ENCODE measurements around the gene EXOC6B. TPM values are rescaled to one million over a fixed set of nuclear protein-coding genes. Genes with fewer than 3 reads are reported as not detected.

EXOC6B gene
- total RNA-seq, 2 donors from 2014 or later: 10.8 to 12.8 TPM

GRCh38 chr2:72144632-72145288, 681.1 kb downstream of the EXOC6B start:
- no peak for ATAC-seq
- DNase-seq (ENCODE audit: low spot score): peak; percentile 47
- H3K4me3 Mint-ChIP-seq: peak overlapping the region; percentile 73
- H3K27ac Mint-ChIP-seq: no peak overlapping the region
- H3K36me3 Mint-ChIP-seq: peaks cover 6% of the 10 kb centered on the region
- H3K27me3 Mint-ChIP-seq: peaks cover 35 to 49% of the 10 kb centered on the region in 2 donors
- no peaks in the 10 kb centered on the region for H3K9me3 Mint-ChIP-seq
- peaks cover 27% of the 10 kb centered on the region in 2 donors for H3K4me1 Mint-ChIP-seq (ENCODE audit: low read depth in 2 of 2)

DNA sequence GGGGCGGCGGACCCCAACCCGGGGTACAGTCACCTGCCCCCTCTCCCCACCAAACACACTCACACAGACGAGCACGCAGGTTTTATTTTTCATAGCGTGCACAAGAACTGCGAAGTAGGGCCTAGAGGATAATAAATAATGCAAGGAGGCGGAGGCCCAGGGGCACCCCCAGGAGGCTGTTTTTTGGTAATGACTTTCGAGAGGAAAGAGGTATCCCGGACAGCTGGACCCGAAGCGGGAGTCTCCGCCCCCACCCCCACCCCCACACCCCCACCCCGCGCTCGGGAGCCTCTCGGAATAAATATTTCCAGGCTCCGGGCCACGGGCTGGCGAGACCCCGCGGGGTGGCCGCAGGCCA, 681.6 kb downstream of the EXOC6B start:
- peaks cover 21 to 22% of the 10 kb centered on the region in 2 donors for H3K4me1 Mint-ChIP-seq (ENCODE audit: low read depth in 2 of 2)
- ATAC-seq: no peak
- peaks cover 30 to 44% of the 10 kb centered on the region in 2 donors for H3K27me3 Mint-ChIP-seq
- no peak overlapping the region for H3K4me3 Mint-ChIP-seq
- H3K9me3 Mint-ChIP-seq: no peaks in the 10 kb centered on the region
- no peak for DNase-seq (ENCODE audit: low spot score)
- peaks cover 6% of the 10 kb centered on the region for H3K36me3 Mint-ChIP-seq
- no peak overlapping the region for H3K27ac Mint-ChIP-seq

DNA sequence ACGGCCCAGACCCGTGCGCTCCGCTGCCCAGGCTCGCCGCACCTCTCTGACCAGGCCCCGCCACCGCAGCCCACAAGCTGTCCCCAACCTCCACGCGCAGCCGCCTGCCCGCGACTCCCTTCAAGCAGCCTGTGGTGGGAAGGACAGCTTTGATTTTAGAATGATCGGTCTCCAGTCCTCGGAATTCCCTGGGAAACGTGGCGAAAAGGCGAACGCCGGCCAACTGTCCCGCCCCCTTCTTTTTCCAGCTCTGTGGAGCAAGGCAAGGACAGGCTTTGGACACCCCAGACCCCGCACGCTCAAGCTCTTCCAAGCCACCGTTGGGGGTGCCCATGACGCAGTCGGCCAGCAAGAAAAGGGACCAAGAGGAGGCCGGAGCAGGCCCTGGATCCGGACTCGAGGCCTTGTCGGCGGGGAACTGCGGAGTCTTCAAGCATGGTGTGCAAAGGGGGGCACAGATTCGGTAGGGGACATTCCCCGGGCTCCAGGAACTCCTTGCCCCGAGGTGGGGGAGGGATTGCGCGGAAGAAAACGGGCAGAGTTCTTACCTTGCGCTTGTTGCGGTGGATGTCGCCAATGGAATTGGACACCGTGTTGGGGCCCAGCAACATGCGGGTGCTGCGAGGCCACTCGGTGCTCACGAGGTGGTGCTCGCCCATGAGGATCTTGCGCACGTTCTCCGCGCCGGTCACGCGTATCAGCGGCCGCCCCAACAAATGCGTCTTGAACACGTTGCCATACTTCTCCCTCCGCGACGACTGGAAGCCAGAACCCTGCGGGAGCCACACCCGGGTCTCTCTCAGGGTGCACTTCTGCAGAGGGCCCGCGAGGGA, 682.2 kb downstream of the EXOC6B start:
- ATAC-seq: no peak
- Mint-ChIP-seq H3K4me3 (no peak overlapping the region), H3K36me3 (peaks cover 6% of the 10 kb centered on the region), H3K27me3 (peaks cover 25 to 38% of the 10 kb centered on the region in 2 donors), H3K4me1 (ENCODE audit: low read depth in 2 of 2) (peaks cover 16 to 17% of the 10 kb centered on the region in 2 donors), H3K27ac (no peak overlapping the region), H3K9me3 (no peaks in the 10 kb centered on the region)
- DNase-seq (ENCODE audit: low spot score): peak; percentile 58

DNA sequence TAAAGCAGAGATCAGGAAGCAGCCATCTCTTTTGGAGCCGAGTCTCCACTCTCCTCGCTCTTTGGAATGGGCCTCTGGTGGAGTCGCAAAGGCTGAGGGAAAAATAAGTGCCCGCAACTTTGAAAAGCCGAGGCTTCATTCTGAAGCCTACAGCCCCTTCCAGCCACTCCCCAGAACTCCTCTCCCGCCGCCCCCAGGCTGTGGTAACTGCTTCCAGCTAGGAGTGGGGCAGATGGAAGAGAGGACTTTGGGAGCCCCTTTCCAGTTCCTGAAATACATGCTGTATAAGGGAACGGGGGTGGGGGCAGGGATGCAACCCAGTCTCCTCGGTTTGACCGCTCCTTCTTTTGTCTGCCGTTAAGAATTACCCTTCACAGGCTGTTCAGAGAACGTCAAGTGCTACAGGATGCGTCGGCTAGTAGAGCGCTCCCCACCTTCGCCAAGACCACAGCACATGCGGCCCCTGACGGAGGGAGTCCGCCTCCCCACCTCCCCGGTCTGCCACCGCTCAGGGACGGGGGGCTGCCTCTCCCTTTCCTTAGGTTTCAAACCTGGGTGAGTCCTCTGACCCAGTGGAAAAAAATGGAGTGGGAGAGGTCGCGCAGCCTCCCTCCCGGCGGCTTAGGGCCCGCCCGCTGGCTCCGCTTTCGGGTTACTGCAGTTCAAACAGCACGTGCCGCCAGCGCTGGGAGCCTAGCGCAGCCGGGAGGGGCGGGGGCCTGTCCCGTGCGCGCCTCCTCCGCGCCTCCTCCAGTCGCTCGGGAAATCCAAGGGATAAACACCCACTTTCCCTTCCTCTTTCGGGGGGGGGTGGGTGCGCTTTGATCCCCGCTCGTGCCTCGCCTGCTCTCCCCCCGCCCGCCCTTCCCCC, 683.0 kb downstream of the EXOC6B start:
- Mint-ChIP-seq H3K27me3 (peaks cover 20 to 29% of the 10 kb centered on the region in 2 donors), H3K36me3 (peaks cover 6% of the 10 kb centered on the region), H3K4me3 (no peak overlapping the region), H3K9me3 (no peaks in the 10 kb centered on the region), H3K27ac (no peak overlapping the region), H3K4me1 (ENCODE audit: low read depth in 2 of 2) (peaks cover 13% of the 10 kb centered on the region in 2 donors)
- no peak for ATAC-seq
- DNase-seq (ENCODE audit: low spot score): peak; percentile 51

DNA sequence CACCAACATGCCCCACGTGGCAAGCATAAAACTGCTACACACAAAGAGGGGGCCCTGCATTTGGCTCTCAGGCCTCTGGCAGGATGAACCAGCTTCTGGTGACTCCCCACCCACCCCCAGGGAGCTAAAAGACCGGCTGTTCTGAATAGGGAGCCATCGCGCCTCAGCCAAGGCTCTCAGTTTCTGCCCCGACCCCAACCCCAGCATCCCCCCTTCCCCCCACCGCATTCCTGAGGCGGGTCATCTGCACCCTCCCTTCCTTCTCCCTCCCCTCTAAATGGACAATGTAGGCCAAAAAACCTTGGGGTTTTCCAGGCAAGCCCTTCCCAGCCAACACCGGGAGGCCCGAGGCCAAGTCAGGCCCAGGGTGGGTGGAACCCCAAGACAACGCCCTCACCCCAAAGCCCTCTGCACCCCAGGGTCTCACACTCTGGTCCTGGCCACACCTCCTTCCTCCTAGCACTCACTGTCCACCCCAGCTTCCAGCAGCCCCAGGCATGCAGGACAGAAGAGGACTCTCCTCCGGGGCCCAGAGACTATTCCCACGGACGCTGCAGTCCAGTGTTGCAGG, 683.9 kb downstream of the EXOC6B start:
- peak; percentile 34 for DNase-seq (ENCODE audit: low spot score)
- peaks cover 11 to 15% of the 10 kb centered on the region in 2 donors for H3K4me1 Mint-ChIP-seq (ENCODE audit: low read depth in 2 of 2)
- H3K27me3 Mint-ChIP-seq: peaks cover 19 to 24% of the 10 kb centered on the region in 2 donors
- H3K36me3 Mint-ChIP-seq: peaks cover 5% of the 10 kb centered on the region
- no peak overlapping the region for H3K4me3 Mint-ChIP-seq
- H3K9me3 Mint-ChIP-seq: no peaks in the 10 kb centered on the region
- no peak overlapping the region for H3K27ac Mint-ChIP-seq
- ATAC-seq: no peak

DNA sequence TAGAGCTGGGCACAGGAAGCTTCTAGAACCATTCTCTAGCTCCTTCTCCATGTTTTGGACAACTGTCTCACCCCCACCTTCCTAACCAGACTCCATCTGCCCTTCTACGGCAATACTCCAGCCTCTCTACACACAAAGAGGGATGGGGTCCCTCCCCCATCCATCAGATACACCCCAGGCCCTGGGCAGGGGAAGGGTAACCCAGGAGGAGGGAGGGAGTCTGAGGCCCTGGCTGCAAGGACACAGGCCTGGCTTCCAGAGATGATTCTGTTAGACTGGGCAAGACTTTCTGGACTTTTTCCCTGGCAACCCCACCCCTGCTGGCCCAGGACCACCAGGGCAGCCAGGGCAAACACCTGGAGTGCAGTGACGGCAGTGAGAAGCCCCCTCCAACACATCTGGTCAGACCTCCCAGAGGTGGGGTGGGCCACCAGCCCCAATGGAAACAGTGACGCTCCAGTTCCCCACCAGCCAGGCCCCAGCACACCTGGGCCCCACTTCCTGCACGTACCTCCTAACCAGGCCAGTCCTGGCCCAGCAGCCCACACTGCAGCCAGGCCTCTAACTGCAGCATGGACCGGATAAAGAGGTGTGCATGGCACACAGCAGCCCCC, 684.7 kb downstream of the EXOC6B start:
- Mint-ChIP-seq H3K27ac (no peak overlapping the region), H3K9me3 (no peaks in the 10 kb centered on the region), H3K4me1 (ENCODE audit: low read depth in 2 of 2) (peaks cover 5 to 9% of the 10 kb centered on the region in 2 donors), H3K27me3 (peaks cover 12 to 16% of the 10 kb centered on the region in 2 donors), H3K36me3 (no peaks in the 10 kb centered on the region), H3K4me3 (no peak overlapping the region)
- DNase-seq (ENCODE audit: low spot score) (peak; percentile 16), ATAC-seq (no peak)

DNA sequence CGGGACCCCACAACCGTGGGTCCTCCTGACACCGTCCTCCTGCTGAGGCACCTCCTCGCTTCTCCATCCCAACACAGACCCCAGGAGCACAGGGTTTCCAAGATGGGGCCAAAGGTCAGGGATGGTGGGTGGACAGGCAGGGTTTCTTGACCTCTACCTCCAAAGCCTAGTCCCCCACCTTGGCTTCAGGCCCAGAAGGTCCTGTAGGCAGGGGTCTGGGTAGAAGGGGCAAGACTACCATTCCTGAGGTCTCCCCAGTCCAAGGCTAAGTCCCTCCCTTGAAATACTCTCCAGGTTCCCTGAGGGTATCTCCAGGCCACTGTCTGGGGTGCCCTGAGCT, 685.2 kb downstream of the EXOC6B start:
- H3K27ac Mint-ChIP-seq: no peak overlapping the region
- DNase-seq (ENCODE audit: low spot score): peak; percentile 54
- no peaks in the 10 kb centered on the region for H3K36me3 Mint-ChIP-seq

DNA sequence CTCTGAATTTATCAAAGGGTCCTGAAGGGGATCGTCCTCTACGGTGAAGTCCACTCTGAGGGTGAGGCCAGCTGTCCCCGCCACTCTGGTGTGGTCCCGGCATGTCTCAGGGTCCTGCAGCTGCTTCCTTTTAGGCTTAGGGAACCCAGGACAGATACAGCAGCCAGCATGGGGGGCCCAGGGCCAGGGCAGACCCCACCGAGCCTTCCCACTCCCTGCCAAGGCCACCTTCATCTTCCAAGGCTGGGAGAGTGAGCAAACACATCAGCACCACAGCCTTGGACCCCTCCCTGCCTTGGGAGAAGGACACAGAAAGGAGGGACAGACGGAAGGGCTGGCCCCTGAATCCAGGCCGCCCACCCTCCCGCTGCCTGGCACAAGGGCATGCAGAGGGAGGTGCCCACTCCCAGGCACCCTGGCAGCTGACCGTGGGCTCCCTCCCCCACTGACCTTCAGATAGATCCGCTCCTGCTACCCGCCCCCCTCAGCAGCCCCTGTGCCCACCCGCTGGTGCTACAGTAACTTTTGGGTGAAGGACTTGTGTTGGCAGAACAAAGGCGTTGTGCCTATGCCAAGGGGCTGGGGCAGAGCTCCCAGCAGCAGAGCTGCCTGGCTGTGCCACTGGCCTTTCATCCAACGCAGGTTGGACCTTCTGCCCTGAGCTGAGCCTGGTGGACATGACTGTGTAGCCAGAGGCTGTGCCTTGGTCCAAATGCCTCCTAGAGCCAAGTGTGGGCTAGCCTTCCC, 685.8 kb downstream of the EXOC6B start:
- DNase-seq (ENCODE audit: low spot score): peak; percentile 54
- peaks cover 6 to 8% of the 10 kb centered on the region in 2 donors for H3K27me3 Mint-ChIP-seq
- H3K4me1 Mint-ChIP-seq (ENCODE audit: low read depth in 2 of 2): peaks cover 0 to 4% of the 10 kb centered on the region in 2 donors
- no peaks in the 10 kb centered on the region for H3K9me3 Mint-ChIP-seq
- no peaks in the 10 kb centered on the region for H3K36me3 Mint-ChIP-seq
- ATAC-seq: no peak
- H3K27ac Mint-ChIP-seq: no peak overlapping the region
- no peak overlapping the region for H3K4me3 Mint-ChIP-seq

More for the DNA sequence above, 685.2 kb downstream of the EXOC6B start:
- peaks cover 8 to 12% of the 10 kb centered on the region in 2 donors for H3K27me3 Mint-ChIP-seq
- H3K4me3 Mint-ChIP-seq: no peak overlapping the region
- peaks cover 2 to 5% of the 10 kb centered on the region in 2 donors for H3K4me1 Mint-ChIP-seq (ENCODE audit: low read depth in 2 of 2)
- peak in 1 of 2 donors; percentile 21 for ATAC-seq
- H3K9me3 Mint-ChIP-seq: no peaks in the 10 kb centered on the region

- Mint-ChIP-seq H3K27me3 (peaks cover 6 to 8% of the 10 kb centered on the region in 2 donors), H3K27ac (no peak overlapping the region), H3K4me3 (no peak overlapping the region), H3K36me3 (no peaks in the 10 kb centered on the region), H3K9me3 (no peaks in the 10 kb centered on the region), H3K4me1 (ENCODE audit: low read depth in 2 of 2) (peaks cover 0 to 4% of the 10 kb centered on the region in 2 donors)
- no peak for DNase-seq (ENCODE audit: low spot score)
- ATAC-seq: no peak
Measured at GRCh38 chr2:72139471-72139873, 686.4 kb downstream of the EXOC6B start.

DNA sequence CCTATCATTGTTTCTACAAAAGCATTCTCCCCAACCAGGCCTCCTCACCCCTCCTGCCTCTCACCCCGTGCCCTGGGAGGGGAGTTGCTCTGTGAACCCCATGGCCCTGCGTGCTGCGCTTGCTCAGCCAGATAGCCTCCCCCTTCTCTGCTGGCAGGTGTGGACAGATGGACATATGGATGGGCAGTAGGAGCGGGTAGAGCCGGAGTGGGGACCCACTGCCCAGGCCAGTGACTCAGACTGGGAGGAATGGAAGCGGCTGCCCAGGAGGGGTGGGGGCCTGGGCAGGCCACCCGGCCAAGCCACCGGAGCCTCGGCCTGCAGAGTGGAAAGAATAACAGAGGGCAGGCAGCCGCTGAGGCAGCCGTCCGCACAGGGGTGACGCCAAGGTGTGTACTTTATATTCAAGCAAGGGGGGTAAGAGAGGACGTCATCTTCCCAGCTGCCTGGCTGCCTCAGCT, 686.9 kb downstream of the EXOC6B start:
- ATAC-seq (no peak), DNase-seq (ENCODE audit: low spot score) (peak; percentile 40)
- no peak overlapping the region for H3K4me3 Mint-ChIP-seq
- peaks cover 0 to 4% of the 10 kb centered on the region in 2 donors for H3K4me1 Mint-ChIP-seq (ENCODE audit: low read depth in 2 of 2)
- H3K9me3 Mint-ChIP-seq: no peaks in the 10 kb centered on the region
- peaks cover 4 to 8% of the 10 kb centered on the region in 2 donors for H3K27me3 Mint-ChIP-seq
- no peak overlapping the region for H3K27ac Mint-ChIP-seq
- H3K36me3 Mint-ChIP-seq: no peaks in the 10 kb centered on the region

DNA sequence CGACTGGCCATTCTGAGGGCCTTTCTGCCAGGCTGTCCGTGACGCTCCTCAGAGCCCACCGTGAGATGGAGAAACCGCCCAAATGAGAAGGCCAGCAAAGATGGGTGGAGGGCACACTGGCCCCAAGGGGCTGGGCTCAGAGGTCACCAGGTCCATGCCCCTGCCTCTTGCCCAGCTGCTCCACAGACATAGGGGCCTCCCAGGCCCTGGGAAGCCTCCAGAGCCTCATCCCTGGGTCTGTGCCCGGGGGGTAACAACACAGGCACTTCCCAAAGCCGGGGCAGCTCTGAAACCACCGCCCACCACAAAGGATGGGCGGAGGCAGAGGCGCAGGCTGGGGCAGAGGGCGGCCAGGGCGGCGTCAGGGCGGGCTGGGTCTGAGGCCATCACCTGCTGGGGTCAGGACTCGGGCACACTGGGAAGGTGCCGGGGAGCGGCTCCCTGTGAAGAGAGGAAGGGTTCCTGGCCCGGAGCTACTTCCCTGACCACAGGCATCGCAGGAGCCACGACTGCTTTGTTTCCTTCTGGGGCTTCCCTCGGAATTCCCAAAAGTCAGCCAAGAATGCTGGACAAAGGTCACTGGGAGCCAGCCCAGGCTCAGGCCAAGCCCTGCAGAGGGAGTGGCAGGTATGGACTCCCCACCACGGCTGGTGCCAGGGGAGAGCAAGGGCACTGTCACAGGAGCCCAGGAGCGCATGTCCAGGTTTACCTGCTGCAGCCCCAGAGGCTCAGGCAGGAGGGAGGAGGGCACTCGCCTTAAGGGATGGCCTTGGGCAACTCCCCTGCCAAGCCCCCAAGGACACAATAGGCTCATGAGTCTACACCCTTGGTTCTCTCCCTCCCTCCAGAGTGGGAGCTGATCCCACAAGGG, 687.6 kb downstream of the EXOC6B start:
- DNase-seq (ENCODE audit: low spot score) (peak; percentile 54), ATAC-seq (no peak)
- no peak overlapping the region for H3K27ac Mint-ChIP-seq
- H3K9me3 Mint-ChIP-seq: no peaks in the 10 kb centered on the region
- H3K36me3 Mint-ChIP-seq: no peaks in the 10 kb centered on the region
- peaks cover 4 to 8% of the 10 kb centered on the region in 2 donors for H3K27me3 Mint-ChIP-seq
- H3K4me1 Mint-ChIP-seq (ENCODE audit: low read depth in 2 of 2): peaks cover 0 to 4% of the 10 kb centered on the region in 2 donors
- H3K4me3 Mint-ChIP-seq: no peak overlapping the region
